DOHH2 (cell line): Measurements from ENCODE around the gene RNF217.

Source experiments
- H3F3A ChIP-seq: fragments of 200-600 bp; sonication (generic), shearing (Covaris generic); 2 replicates; pipeline ENCODE4 v1.6.0; 2016; ENCODE audit warnings: antibody characterized with exemption, mild to moderate bottlenecking; ENCODE audit not compliant: control insufficient read depth, insufficient read depth
- H3K27ac ChIP-seq: fragments of 200-600 bp; sonication (generic); 2 replicates; pipeline ENCODE4 v1.5.1; 2014; ENCODE audit warnings: low read depth, mild to moderate bottlenecking, low read length, moderate library complexity
- H3K27me3 ChIP-seq: fragments of 200-600 bp; sonication (generic); 2 replicates; pipeline ENCODE4 v1.6.1; 2014; ENCODE audit warnings: mild to moderate bottlenecking, low read length, mixed read lengths; ENCODE audit not compliant: control insufficient read depth
- H3K36me3 ChIP-seq: fragments of 200-600 bp; sonication (generic); 2 replicates; pipeline ENCODE4 v1.6.1; 2014; ENCODE audit warnings: mild to moderate bottlenecking, low read length, moderate library complexity, mixed read lengths; ENCODE audit not compliant: control insufficient read depth
- H3K4me1 ChIP-seq: fragments of 200-600 bp; sonication (generic); 2 replicates; pipeline ENCODE4 v1.6.1; 2014; ENCODE audit warnings: mild to moderate bottlenecking, low read length, mixed read lengths; ENCODE audit not compliant: control insufficient read depth
- H3K4me2 ChIP-seq: fragments of 200-600 bp; sonication (generic); 2 replicates; pipeline ENCODE4 v1.6.0; 2014; ENCODE audit warnings: mild to moderate bottlenecking, low read length, moderate library complexity
- H3K4me3 ChIP-seq: fragments of 200-600 bp; sonication (generic); 2 replicates; pipeline ENCODE4 v1.5.1; 2014; ENCODE audit warnings: mild to moderate bottlenecking, low read length, mixed read lengths
- H3K79me2 ChIP-seq: fragments of 200-600 bp; sonication (generic); 2 replicates; pipeline ENCODE4 v1.6.1; 2014; ENCODE audit warnings: mild to moderate bottlenecking, low read length, mixed read lengths; ENCODE audit not compliant: control insufficient read depth
- H3K9me2 ChIP-seq: fragments of 200-600 bp; sonication (generic); replicated peaks from 2 replicates; pipeline ENCODE4 v1.6.1; 2014; ENCODE audit warnings: mild to moderate bottlenecking, low read length, mixed read lengths; ENCODE audit not compliant: control insufficient read depth
- H3K9me3 ChIP-seq: fragments of 200-600 bp; sonication (generic); 2 replicates; pipeline ENCODE4 v1.6.1; 2014; ENCODE audit warnings: antibody characterized with exemption, low read length, mixed read lengths; ENCODE audit not compliant: control insufficient read depth, insufficient read depth
- H4K20me1 ChIP-seq: fragments of 200-600 bp; sonication (generic); 2 replicates; pipeline ENCODE4 v1.6.0; 2014; ENCODE audit warnings: low read depth, mild to moderate bottlenecking, antibody characterized with exemption, low read length, moderate library complexity; ENCODE audit not compliant: control insufficient read depth, insufficient read depth
- EZH2phosphoT487 ChIP-seq: fragments of 200-600 bp; sonication (generic); IDR thresholded peaks from 2 replicates; pipeline ENCODE4 v1.6.1; 2017; ENCODE audit warnings: borderline replicate concordance, mild to moderate bottlenecking, antibody characterized with exemption, low read length, moderate library complexity, mixed read lengths
- TF ChIP-seq, protein P1 (sequence below): fragments of 200-600 bp; sonication (generic); IDR thresholded peaks from one replicate; pipeline ENCODE4 v1.5.1; 2014; ENCODE audit warnings: antibody characterized with exemption, mild to moderate bottlenecking, low read depth, low read length; ENCODE audit not compliant: poor library complexity, severe bottlenecking

The RNF217 gene

DNA sequence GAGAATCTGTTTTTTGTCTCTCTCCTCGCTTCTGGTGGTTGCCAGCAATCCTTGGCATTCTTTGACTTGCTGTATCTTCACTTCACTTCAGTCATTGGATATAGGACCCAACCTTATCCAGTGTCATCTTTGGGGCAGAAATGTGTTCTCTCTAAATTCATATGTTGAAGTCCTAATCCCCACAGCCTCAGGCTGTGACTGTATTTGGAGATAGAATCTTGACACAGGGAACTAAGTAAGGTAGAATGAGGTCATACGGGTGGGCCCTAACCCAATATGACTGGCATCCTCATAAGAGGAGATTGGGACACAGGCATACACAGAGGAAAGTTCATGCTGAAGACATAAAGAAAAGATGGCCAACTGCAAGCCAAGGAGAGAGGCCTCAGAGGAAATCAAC lies 139.4 kb downstream of the RNF217 start:
- Histone ChIP-seq H3K9me2 (no peaks in the 10 kb centered on the region), H3F3A (no peaks in the 10 kb centered on the region), H3K4me3 (no peak overlapping the region), H3K4me1 (no peaks in the 10 kb centered on the region), H3K27ac (no peak overlapping the region), H3K4me2 (no peak overlapping the region), H3K27me3 (peaks cover 6% of the 10 kb centered on the region; the same call in 1 of the 2 replicates), H3K36me3 (no peaks in the 10 kb centered on the region), H3K79me2 (no peaks in the 10 kb centered on the region), H3K9me3 (no peaks in the 10 kb centered on the region), H4K20me1 (no peaks in the 10 kb centered on the region)
- TF ChIP-seq, protein P1, sequence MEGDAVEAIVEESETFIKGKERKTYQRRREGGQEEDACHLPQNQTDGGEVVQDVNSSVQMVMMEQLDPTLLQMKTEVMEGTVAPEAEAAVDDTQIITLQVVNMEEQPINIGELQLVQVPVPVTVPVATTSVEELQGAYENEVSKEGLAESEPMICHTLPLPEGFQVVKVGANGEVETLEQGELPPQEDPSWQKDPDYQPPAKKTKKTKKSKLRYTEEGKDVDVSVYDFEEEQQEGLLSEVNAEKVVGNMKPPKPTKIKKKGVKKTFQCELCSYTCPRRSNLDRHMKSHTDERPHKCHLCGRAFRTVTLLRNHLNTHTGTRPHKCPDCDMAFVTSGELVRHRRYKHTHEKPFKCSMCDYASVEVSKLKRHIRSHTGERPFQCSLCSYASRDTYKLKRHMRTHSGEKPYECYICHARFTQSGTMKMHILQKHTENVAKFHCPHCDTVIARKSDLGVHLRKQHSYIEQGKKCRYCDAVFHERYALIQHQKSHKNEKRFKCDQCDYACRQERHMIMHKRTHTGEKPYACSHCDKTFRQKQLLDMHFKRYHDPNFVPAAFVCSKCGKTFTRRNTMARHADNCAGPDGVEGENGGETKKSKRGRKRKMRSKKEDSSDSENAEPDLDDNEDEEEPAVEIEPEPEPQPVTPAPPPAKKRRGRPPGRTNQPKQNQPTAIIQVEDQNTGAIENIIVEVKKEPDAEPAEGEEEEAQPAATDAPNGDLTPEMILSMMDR: no peak
- no peak for TF ChIP-seq EZH2phosphoT487

DNA sequence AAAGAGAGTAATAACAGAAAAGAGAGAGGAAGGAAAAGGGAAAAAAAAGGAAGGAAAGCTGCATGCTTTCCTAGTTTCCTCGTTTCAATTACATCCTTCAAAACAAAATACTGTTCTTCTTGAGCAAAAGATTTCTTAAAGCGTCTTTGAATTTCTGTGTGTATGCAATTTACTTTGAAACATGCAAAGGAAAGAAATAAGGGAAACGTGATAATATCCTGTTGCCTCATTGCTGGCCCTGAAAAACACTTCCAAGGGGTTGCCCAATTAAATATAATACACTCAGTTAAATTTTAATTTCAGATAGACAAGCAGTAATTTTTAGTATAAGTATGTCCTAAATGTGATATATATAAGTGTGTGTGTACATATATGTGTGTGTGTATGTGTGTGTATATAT lies 140.2 kb downstream of the RNF217 start:
- Histone ChIP-seq H3K36me3 (no peaks in the 10 kb centered on the region), H4K20me1 (no peaks in the 10 kb centered on the region), H3K4me2 (no peak overlapping the region), H3K4me3 (no peak overlapping the region), H3F3A (no peaks in the 10 kb centered on the region), H3K4me1 (no peaks in the 10 kb centered on the region), H3K79me2 (no peaks in the 10 kb centered on the region), H3K27ac (no peak overlapping the region), H3K27me3 (peaks cover 6% of the 10 kb centered on the region; the same call in 1 of the 2 replicates), H3K9me3 (no peaks in the 10 kb centered on the region), H3K9me2 (no peaks in the 10 kb centered on the region)
- TF ChIP-seq, protein P1: no peak
- TF ChIP-seq EZH2phosphoT487: no peak

DNA sequence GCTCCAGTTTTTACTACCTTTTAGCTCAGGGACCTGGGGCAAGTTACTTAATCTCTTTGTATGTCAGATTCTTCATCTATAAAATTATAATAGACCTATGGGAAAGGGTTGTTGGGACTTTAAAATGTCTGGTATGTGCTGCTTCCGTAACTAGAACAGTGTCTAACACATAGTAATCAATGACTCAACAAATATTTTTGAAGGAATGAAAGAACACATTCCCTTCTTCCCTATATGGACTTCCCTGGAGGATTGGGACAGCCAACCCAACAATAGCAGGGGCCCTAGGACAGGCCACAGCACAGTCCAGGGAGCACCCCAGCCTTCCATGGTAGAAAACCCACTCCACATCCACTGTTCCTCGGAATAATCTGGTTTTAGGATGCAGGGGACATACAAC lies 140.7 kb downstream of the RNF217 start:
- no peaks in the 10 kb centered on the region for H3K9me3 ChIP-seq
- H3K4me2 ChIP-seq: no peak overlapping the region
- no peaks in the 10 kb centered on the region for H3K9me2 ChIP-seq
- no peaks in the 10 kb centered on the region for H3F3A ChIP-seq
- H4K20me1 ChIP-seq: no peaks in the 10 kb centered on the region
- H3K27ac ChIP-seq: no peak overlapping the region
- H3K27me3 ChIP-seq: peaks cover 6% of the 10 kb centered on the region; the same call in 1 of the 2 replicates
- H3K36me3 ChIP-seq: no peaks in the 10 kb centered on the region
- no peaks in the 10 kb centered on the region for H3K4me1 ChIP-seq
- TF ChIP-seq, protein P1: no peak
- TF ChIP-seq EZH2phosphoT487: no peak
- H3K79me2 ChIP-seq: no peaks in the 10 kb centered on the region
- H3K4me3 ChIP-seq: no peak overlapping the region

DNA sequence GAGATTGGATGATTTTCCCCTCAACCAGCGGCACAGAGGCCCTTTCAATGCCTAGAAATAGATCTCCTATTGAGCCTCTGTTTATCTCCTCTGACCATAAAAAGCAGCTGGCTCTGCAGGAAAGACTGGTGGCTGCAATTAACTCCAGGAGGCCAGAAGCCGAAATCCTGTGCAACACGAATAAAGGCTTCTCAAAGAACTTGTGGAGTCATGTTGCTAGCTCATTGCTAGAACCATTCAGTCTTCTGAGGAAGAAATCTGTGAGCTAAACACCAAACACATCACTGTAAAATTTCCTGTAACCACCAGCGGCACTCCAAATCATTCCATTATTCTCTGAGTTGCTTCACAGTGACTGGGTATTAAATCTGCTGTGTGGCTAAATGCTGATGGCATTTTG lies 142.2 kb downstream of the RNF217 start:
- no peaks in the 10 kb centered on the region for H3K79me2 ChIP-seq
- no peaks in the 10 kb centered on the region for H3F3A ChIP-seq
- H3K9me2 ChIP-seq: no peaks in the 10 kb centered on the region
- TF ChIP-seq EZH2phosphoT487: no peak
- TF ChIP-seq, protein P1: no peak
- H3K4me3 ChIP-seq: no peak overlapping the region
- H3K27ac ChIP-seq: no peak overlapping the region
- H3K36me3 ChIP-seq: no peaks in the 10 kb centered on the region
- H4K20me1 ChIP-seq: no peaks in the 10 kb centered on the region
- no peaks in the 10 kb centered on the region for H3K9me3 ChIP-seq
- H3K4me1 ChIP-seq: no peaks in the 10 kb centered on the region
- H3K4me2 ChIP-seq: no peak overlapping the region
- peaks cover 6% of the 10 kb centered on the region; the same call in 1 of the 2 replicates for H3K27me3 ChIP-seq
